Measurements from ENCODE around the gene NUP98.

NUP98 gene

GRCh38 chr11:3841426-3842350, 44.3 kb upstream of the NUP98 start:
- Histone ChIP-seq H3K27ac (ENCODE audit: poor library complexity, severe bottlenecking) (peak overlapping the region; percentile 83), H3K27me3 (ENCODE audit: insufficient read depth, poor library complexity, severe bottlenecking) (no peaks in the 10 kb centered on the region), H3K4me1 (ENCODE audit: insufficient read depth, poor library complexity, severe bottlenecking) (peaks cover 10% of the 10 kb centered on the region), H3K4me3 (ENCODE audit: severe bottlenecking) (peak overlapping the region; percentile 98), H3K9me3 (ENCODE audit: severe bottlenecking) (no peaks in the 10 kb centered on the region), H3K36me3 (ENCODE audit: low read depth) (peaks cover 8% of the 10 kb centered on the region)
- TF ChIP-seq, protein P1, sequence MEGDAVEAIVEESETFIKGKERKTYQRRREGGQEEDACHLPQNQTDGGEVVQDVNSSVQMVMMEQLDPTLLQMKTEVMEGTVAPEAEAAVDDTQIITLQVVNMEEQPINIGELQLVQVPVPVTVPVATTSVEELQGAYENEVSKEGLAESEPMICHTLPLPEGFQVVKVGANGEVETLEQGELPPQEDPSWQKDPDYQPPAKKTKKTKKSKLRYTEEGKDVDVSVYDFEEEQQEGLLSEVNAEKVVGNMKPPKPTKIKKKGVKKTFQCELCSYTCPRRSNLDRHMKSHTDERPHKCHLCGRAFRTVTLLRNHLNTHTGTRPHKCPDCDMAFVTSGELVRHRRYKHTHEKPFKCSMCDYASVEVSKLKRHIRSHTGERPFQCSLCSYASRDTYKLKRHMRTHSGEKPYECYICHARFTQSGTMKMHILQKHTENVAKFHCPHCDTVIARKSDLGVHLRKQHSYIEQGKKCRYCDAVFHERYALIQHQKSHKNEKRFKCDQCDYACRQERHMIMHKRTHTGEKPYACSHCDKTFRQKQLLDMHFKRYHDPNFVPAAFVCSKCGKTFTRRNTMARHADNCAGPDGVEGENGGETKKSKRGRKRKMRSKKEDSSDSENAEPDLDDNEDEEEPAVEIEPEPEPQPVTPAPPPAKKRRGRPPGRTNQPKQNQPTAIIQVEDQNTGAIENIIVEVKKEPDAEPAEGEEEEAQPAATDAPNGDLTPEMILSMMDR (IDR thresholded peaks at IDR 0.05; ENCODE audit: poor library complexity, severe bottlenecking), result peak; percentile 94
- DNase-seq (ENCODE audit: low spot score) (no peak), ATAC-seq (ENCODE audit: low read depth) (peak; percentile 70)

- Histone ChIP-seq H3K9me3 (ENCODE audit: severe bottlenecking) (no peaks in the 10 kb centered on the region), H3K27ac (ENCODE audit: poor library complexity, severe bottlenecking) (peak within 1 kb of the TSS; percentile 83), H3K4me3 (ENCODE audit: severe bottlenecking) (peak within 1 kb of the TSS; percentile 98), H3K27me3 (ENCODE audit: insufficient read depth, poor library complexity, severe bottlenecking) (no peaks in the 10 kb centered on the region), H3K4me1 (ENCODE audit: insufficient read depth, poor library complexity, severe bottlenecking) (peaks cover 10% of the 10 kb centered on the region), H3K36me3 (ENCODE audit: low read depth) (peaks cover 8% of the 10 kb centered on the region)
- ATAC-seq (ENCODE audit: low read depth), result peak; percentile 75
- peak; percentile 84 for DNase-seq (ENCODE audit: low spot score)
- TF ChIP-seq, protein P1 (IDR thresholded peaks at IDR 0.05; ENCODE audit: poor library complexity, severe bottlenecking), result no peak
Observed at GRCh38 chr11:3840870-3841425, 43.6 kb upstream of the NUP98 start, which contains the start of gene RHOG. Gene RHOG, minus strand, starts transcription at chr11:3840959. Its CDS starts 12,821 bp downstream, at chr11:3828138.

- Histone ChIP-seq H3K27ac (ENCODE audit: poor library complexity, severe bottlenecking) (peak overlapping the region; percentile 83), H3K4me1 (ENCODE audit: insufficient read depth, poor library complexity, severe bottlenecking) (peaks cover 10% of the 10 kb centered on the region), H3K36me3 (ENCODE audit: low read depth) (peaks cover 8% of the 10 kb centered on the region), H3K9me3 (ENCODE audit: severe bottlenecking) (no peaks in the 10 kb centered on the region), H3K4me3 (ENCODE audit: severe bottlenecking) (peak overlapping the region; percentile 98), H3K27me3 (ENCODE audit: insufficient read depth, poor library complexity, severe bottlenecking) (no peaks in the 10 kb centered on the region)
- TF ChIP-seq, protein P1 (IDR thresholded peaks at IDR 0.05; ENCODE audit: poor library complexity, severe bottlenecking), result no peak
- ATAC-seq (ENCODE audit: low read depth) (peak; percentile 43), DNase-seq (ENCODE audit: low spot score) (no peak)
Observed at GRCh38 chr11:3840004-3840869, 42.9 kb upstream of the NUP98 start.

DNA sequence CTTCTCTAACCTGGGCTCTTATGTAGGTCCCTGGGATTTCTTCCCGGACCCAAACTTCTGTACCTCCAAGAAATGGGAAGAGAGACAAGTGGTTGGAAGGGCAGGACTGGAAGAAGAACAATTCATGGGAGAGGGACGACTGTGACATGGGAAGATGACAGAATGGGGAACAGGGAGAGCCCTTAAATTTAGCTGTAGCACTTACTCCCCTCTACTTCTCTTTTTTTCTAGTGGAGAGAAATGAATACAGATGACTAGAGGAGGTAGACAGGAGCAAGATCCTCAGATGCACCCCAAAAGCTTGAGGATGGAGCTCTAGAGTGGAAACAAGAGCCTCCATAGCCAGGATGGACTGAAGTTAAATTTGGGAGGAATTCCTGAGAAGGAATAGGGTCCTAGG, 41.1 kb upstream of the NUP98 start:
- no peak overlapping the region for H3K27ac ChIP-seq (ENCODE audit: poor library complexity, severe bottlenecking)
- peaks cover 21% of the 10 kb centered on the region for H3K36me3 ChIP-seq (ENCODE audit: low read depth)
- H3K27me3 ChIP-seq (ENCODE audit: insufficient read depth, poor library complexity, severe bottlenecking), result no peaks in the 10 kb centered on the region
- TF ChIP-seq, protein P1 (IDR thresholded peaks at IDR 0.05; ENCODE audit: poor library complexity, severe bottlenecking), result no peak
- DNase-seq (ENCODE audit: low spot score) (no peak), ATAC-seq (ENCODE audit: low read depth) (no peak)
- peaks cover 10% of the 10 kb centered on the region for H3K4me1 ChIP-seq (ENCODE audit: insufficient read depth, poor library complexity, severe bottlenecking)
- no peaks in the 10 kb centered on the region for H3K9me3 ChIP-seq (ENCODE audit: severe bottlenecking)
- H3K4me3 ChIP-seq (ENCODE audit: severe bottlenecking), result no peak overlapping the region
